ENCODE results near the gene TRIM42.

- TF ChIP-seq, protein P1, sequence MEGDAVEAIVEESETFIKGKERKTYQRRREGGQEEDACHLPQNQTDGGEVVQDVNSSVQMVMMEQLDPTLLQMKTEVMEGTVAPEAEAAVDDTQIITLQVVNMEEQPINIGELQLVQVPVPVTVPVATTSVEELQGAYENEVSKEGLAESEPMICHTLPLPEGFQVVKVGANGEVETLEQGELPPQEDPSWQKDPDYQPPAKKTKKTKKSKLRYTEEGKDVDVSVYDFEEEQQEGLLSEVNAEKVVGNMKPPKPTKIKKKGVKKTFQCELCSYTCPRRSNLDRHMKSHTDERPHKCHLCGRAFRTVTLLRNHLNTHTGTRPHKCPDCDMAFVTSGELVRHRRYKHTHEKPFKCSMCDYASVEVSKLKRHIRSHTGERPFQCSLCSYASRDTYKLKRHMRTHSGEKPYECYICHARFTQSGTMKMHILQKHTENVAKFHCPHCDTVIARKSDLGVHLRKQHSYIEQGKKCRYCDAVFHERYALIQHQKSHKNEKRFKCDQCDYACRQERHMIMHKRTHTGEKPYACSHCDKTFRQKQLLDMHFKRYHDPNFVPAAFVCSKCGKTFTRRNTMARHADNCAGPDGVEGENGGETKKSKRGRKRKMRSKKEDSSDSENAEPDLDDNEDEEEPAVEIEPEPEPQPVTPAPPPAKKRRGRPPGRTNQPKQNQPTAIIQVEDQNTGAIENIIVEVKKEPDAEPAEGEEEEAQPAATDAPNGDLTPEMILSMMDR (IDR thresholded peaks at IDR 0.05): no peak
- no peak for TF ChIP-seq POLR2A (IDR thresholded peaks at IDR 0.05)
Observed at GRCh38 chr3:140703496-140703895, 25.6 kb downstream of the TRIM42 start.

All from testis (tissue), 2 donors.